ENCODE measurements around the gene C7orf25.

DNA sequence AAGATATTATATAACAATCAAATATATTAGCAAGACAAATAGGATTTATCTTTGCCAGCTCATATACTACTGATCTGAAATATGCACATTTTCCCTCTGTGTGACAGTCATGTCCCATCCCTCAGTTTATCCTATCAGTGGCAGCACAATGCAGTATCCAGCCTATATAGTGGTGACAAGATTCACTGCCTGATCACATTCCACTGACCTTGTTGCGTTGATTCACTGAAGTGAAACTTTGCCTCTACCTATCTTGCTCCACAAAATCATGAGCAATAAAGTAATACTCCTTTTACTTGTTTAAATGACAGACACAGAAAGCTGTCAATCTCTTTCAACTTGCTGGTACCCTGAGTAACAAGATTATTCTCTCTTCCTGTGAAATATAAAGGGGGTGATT, 13.8 kb upstream of the C7orf25 start:
- TF ChIP-seq, protein P1, sequence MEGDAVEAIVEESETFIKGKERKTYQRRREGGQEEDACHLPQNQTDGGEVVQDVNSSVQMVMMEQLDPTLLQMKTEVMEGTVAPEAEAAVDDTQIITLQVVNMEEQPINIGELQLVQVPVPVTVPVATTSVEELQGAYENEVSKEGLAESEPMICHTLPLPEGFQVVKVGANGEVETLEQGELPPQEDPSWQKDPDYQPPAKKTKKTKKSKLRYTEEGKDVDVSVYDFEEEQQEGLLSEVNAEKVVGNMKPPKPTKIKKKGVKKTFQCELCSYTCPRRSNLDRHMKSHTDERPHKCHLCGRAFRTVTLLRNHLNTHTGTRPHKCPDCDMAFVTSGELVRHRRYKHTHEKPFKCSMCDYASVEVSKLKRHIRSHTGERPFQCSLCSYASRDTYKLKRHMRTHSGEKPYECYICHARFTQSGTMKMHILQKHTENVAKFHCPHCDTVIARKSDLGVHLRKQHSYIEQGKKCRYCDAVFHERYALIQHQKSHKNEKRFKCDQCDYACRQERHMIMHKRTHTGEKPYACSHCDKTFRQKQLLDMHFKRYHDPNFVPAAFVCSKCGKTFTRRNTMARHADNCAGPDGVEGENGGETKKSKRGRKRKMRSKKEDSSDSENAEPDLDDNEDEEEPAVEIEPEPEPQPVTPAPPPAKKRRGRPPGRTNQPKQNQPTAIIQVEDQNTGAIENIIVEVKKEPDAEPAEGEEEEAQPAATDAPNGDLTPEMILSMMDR (conservative IDR thresholded peaks at IDR 0.05 in 1 of 2, IDR thresholded peaks at IDR 0.05 in 1 of 2; ENCODE audit: low read depth in 1 of 2, low read length in 2 of 2) = no peak
- TF ChIP-seq EZH2 (IDR thresholded peaks at IDR 0.05; ENCODE audit: low read length, missing control alignments) = no peak
